ENCODE measurements around the gene ZNF366.

ZNF366 gene

DNA sequence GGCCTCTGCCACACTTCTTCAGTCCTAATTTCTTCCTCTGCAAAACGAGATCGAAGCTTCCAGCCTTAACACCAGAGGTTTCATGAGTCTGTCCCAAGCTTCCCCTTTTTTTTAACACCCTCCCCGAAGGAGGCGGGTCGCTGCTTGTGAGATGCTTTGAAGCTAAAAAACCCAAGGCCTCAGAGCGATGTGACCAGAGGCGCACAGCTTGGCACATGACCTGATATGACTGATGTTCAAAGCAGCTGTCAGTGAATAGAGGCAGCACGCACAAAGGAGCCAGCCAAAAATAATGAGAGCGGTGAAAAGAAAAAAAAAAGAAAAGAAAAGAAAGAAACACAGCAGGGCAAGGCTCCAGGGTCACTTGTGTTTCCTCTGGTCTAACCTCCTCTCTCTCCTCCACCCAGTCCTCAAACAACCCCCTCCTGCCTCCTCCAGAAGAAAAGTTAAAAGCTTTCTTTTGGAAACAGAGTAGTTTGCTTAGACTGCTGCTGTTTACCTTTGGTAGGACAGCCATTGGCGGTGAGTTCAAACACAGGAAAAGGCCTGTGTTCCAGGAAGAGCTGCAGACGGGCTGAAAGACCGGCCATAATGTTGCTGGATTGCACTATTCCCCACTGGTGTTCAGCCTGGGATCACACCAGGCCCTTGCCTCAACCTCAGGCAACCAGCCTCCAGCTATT, 10.9 kb upstream of the ZNF366 start:
- peak; percentile 81 for DNase-seq (ENCODE audit: low read depth)

DNA sequence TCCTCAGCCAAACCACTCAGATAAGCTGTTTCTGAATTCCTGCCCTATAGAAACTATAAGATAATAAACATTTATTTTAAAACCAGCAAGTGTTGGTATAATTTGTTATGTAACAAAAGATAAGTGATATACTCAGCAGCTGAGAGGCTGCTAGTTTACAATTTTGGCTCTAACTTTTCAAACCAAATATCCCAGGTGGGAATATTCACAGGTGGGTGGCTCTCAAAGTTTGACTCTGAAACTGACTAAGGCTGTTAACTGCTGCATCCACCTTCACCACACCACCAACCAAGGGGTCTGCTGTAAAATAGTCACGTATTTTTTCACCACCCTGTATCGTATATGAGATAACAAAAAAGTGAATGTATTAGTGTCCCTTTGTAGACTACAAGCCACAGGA, 9.7 kb upstream of the ZNF366 start:
- no peak for DNase-seq (ENCODE audit: low read depth)

DNA sequence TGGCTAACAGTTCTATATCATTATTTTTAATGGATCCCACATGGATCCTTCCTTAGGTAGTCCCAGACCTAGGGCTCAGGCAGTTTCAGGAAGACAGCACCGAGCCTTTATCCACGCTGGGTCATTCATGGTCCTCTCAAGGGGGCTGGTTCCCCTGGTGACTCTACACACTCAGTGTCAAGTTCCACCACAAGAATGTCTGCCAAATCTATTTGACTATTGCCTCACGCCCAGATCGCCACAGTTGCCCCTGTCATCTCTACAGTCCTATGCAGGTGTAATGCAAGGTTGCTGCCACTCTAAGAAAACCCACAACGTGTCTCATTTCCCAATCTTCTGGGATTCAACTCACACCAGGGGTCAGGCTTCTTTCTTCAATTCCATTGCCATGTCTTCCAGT, 8.0 kb upstream of the ZNF366 start:
- no peak for DNase-seq (ENCODE audit: low read depth)

GRCh38 chr5:72512593-72512860, 5.3 kb upstream of the ZNF366 start:
- DNase-seq (ENCODE audit: low read depth), result no peak

GRCh38 chr5:72511774-72512592, 4.8 kb upstream of the ZNF366 start:
- DNase-seq (ENCODE audit: low read depth), result peak; percentile 76

DNA sequence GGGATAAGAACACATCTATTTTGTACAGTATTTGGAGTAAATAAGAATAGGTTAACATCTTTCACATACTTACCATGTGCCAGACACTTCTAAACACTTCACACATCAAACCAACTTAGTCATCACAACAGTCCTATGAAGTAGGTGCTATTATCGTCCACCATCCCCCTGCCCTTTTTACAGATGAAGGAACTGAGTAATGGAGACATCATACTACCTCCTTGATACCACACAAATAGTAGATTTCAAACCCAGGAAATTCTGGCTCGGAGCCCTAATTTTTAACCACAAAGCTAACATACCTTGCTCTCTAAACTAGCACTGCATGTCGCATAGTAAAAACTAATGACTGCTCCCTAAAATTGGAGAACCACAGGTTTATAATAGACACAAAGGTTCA, 4.2 kb upstream of the ZNF366 start:
- DNase-seq (ENCODE audit: low read depth), result peak; percentile 53

- peak; percentile 94 for DNase-seq (ENCODE audit: low read depth)
Measured at GRCh38 chr5:72510610-72511181, 3.5 kb upstream of the ZNF366 start.

- DNase-seq (ENCODE audit: low read depth), result no peak
Measured at GRCh38 chr5:72509401-72509800, 2.2 kb upstream of the ZNF366 start.

- no peak for DNase-seq (ENCODE audit: low read depth)
Measured at GRCh38 chr5:72508241-72509170, 1.3 kb upstream of the ZNF366 start.

DNA sequence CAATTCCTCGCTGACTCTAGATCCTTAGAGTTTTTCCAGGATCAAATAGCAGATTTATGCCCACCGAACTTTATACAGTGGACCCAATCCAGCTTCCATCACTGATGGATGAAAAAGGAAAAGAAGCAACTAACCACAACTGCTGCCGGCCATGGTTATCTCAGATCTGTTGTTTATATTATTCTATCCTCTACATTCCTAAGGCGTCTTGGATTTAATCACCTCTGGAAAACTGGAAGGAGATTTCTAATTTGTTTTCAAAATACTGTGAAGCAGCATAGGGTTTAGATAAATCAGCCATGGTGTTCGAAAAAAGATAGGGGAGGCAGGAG, 663 bp upstream of the ZNF366 start:
- peak; percentile 78 for DNase-seq (ENCODE audit: low read depth)

- DNase-seq (ENCODE audit: low read depth), result no peak
Measured at GRCh38 chr5:72506158-72506549, 1.1 kb downstream of the ZNF366 start.

DNA sequence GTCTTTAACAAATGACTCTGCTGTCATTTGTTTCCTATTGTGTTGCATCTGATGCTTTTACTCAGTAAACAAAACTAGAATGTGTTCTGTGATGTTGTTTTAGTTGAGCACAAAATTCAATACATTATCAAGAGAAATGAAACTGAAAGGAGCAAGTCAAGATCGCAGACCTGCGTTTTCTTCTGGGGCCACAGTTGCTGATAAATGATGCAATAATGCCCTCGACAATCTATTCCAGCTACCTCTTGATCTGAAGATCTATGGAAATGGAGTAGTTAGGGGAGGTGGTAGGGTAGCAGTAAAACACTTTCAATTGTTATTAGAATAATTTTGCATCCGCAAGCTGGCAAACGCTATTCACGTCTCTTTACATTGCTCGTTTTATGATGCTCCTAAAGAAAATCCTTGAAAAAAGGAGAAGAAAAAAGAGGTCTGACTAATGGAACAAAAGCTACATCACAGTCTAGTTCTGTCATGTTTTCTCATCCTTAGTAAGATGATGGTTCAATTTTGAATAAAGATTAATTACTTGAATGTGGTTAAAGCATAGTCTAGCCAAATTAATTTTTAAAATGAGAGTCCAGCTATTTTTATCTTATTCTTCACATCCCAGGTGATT, 1.6 kb downstream of the ZNF366 start:
- DNase-seq (ENCODE audit: low read depth), result no peak

DNA sequence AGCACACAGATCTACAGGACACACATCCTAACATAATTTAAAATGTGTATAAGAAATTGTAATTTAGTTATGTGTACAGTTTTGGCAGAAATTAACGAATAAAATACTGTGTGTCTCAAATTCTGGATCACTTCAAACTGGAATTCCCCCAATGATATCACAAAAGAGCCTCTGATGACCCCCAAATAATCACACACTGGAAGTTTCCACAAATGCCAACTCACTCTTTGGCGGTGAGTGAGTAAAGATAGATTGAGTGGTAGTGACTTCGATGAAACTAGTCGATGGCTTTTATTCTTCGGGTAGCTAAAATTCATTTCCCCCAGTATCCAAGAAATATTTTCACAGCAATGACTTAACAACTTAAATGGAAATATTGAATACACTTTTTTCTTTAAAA, 2.2 kb downstream of the ZNF366 start:
- no peak for DNase-seq (ENCODE audit: low read depth)

GRCh38 chr5:72503888-72504491, 3.2 kb downstream of the ZNF366 start:
- DNase-seq (ENCODE audit: low read depth), result peak; percentile 86

GRCh38 chr5:72501488-72501887, 5.7 kb downstream of the ZNF366 start:
- peak; percentile 39 for DNase-seq (ENCODE audit: low read depth)

DNA sequence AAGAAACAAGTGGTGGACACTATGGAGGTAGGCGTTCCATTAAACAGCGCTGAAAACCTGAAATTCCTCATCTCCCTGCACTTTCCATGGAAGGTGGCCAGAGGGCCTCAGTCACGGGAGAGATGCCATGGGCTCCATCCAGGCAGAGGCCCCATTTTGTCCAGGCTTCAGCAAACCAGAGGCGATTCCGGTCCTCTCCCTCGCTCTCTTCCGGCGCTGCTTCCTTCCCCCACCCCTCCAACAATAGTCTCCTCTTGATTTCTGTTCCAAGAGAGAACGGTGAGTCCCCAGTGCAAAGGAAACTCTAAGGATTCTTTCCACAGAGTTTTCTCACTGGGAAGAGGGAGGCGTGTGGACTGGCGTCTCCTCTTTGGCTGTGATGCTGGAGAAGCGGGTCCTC, 7.5 kb downstream of the ZNF366 start:
- no peak for DNase-seq (ENCODE audit: low read depth)

DNA sequence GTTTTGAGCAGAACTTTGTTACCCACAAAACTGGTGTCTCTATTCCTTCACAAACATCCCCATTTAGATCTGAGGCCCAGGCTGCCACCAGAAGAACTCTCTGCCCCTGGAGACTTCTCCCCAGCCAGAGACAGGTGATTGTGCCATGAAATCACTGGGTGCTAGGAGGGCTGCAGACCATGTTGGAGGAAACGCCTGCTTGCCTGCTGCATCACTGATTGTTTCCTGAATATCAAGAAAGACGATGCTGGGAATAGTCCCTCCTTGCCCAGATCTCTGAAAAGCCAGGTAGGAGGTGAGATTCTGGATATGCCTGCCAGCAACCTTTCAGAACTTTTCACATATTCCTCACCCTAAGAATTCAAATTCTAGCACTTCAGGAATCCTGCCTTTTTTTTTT, 8.1 kb downstream of the ZNF366 start:
- no peak for DNase-seq (ENCODE audit: low read depth)

- peak; percentile 83 for DNase-seq (ENCODE audit: low read depth)
Measured at GRCh38 chr5:72498284-72498683, 8.9 kb downstream of the ZNF366 start.

- no peak for DNase-seq (ENCODE audit: low read depth)
Measured at GRCh38 chr5:72497823-72498222, 9.4 kb downstream of the ZNF366 start.

DNA sequence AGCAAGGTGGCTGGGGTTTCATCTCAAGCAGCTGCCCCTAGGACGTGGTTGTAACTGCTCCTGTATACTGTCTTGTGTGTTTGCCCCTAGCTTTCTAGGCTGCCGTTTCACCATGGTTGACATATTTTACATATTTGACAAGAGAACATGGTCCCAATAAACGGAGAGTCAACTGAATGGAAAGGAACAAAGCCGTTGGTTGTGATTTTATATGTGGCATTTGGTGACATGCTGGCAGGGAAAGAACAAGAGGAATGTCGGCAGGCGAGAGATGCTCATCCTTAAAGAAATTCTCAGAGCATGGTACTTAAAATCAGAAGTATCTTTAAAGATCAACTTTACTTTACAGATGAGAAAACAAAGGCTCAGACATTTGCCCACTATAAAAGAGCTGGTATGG, 11.8 kb downstream of the ZNF366 start:
- no peak for DNase-seq (ENCODE audit: low read depth)

- peak; percentile 71 for DNase-seq (ENCODE audit: low read depth)
Measured at GRCh38 chr5:72494623-72495124, 12.5 kb downstream of the ZNF366 start.

DNA sequence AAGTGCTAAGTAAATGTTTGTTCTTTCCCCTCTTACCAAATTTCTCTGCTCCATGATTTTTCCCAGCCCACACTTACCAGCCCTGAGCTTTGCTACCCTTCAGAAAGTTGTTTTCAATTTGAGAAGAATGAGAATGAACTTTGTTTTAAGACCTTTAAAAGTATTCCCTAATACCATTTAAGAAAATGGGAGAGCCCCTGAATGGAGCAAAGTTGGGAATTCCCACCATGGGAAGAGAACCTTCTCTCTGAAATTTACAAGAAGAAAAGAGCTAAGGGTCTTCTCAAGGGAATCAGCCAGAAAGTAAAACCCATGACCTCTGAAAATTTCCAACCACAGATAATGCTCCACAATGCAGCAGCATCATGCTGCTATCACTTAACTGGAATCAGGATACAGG, 17.7 kb downstream of the ZNF366 start:
- no peak for DNase-seq (ENCODE audit: low read depth)
